GM20000 (cell line): Measurements from ENCODE around the gene HIBCH.

Experiments
- DNase-seq: peaks from one replicate; pipeline ENCODE4 v3.0.0; 2012; ENCODE audit warnings: low spot score
- CTCF ChIP-seq: IDR thresholded peaks from 2 replicates; pipeline ENCODE4 v1.5.1; 2012; ENCODE audit warnings: mild to moderate bottlenecking, control low read depth; ENCODE audit errors: extremely low read depth, missing control alignments

The HIBCH gene

DNA sequence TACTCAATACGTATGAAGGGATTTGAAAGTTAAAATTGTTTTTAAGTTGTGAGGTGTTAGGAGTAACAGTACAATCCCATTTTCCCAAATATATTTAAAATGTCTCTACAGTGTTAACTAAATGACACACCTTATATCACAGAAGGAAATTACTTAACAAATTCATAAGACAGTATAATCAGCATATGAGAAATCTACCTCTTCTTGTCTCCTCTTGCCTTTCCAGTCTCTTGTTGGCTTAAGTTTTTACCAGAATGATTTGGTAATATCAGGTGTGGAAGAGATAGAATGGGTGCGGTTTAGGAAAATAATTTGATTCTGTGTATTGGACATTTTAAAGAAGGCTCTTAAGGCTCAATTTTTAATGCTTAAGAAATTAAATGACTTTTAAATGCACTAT, 14.3 kb upstream of the HIBCH start:
- no peak for DNase-seq
- TF ChIP-seq CTCF: no peak

GRCh38 chr2:190333395-190333794, 13.8 kb upstream of the HIBCH start:
- TF ChIP-seq CTCF: no peak
- DNase-seq: no peak

- no peak for DNase-seq
- TF ChIP-seq CTCF: no peak
Observed at GRCh38 chr2:190328573-190329147, 9.0 kb upstream of the HIBCH start.

DNA sequence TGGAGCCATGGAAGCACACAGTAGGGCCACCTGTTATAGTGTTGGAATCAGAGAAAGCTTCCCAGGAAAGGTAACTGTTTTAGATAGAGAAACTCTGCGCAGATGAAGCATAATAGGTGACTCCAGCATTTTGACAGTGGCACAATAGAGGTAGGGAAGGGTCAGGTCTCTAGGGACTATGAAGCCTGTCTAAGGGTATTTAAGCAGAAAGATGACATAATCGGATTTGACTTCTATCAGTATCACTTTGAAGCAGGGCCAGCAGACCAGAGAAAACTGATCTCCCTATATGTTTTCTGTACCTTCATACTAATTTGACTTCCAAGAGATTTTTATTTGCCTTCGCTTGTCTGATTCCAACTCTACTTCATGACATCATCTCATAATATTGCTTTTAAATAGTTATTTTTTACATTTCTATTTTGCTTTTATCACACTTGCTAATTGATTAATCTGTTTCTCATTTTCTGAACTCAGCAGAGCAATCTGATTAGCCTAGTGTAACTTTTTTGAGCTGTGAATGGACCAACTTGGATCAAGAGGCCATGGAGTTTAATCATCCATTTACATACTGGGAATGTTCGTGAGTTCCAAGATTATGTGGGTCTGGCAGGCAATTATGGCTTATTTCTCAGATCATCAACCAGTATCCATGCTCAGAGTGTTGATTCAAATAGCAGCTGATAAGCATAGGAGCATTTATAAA, 8.4 kb upstream of the HIBCH start:
- no peak for TF ChIP-seq CTCF
- no peak for DNase-seq

- no peak for TF ChIP-seq CTCF
- no peak for DNase-seq
Observed at GRCh38 chr2:190325588-190325987, 6.0 kb upstream of the HIBCH start.

DNA sequence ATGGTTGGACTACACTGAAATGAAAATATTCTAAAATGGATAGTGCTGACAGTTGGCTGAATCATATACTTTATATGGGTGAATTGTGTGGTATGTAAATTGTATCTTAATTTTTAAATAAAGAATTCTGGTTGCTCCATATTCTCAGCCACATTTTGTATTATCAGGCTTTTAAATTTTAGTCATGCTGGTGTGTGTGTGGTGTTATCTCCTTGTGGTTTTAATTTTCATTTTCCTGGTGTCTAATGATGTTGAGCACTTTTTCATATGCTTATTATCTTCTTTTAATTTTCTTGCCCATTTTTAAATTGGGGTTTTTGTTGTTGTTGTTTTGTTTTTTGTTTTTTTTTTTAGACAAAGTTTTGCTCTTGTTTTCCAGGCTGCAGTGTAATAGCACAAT, 3.8 kb upstream of the HIBCH start:
- DNase-seq: no peak
- no peak for TF ChIP-seq CTCF

- TF ChIP-seq CTCF: no peak
- peak; percentile 29 for DNase-seq
Observed at GRCh38 chr2:190320696-190321095, 1.1 kb upstream of the HIBCH start.
